GM12878 (cell line): Measurements from ENCODE around the gene IRF6.

Source experiments
- CEBPB ChIP-seq, 2 experiments: fragments of 150-350 bp in 1 of 2; IDR thresholded peaks; 2 replicates each; pipeline ENCODE4 v1.6.1; 2012 to 2014; ENCODE audit warnings: low read depth in 2 of 2, low read length in 2 of 2, borderline replicate concordance in 1 of 2, inconsistent platforms in 1 of 2
- EP300 ChIP-seq, 2 experiments: fragments of 150-350 bp in 1 of 2; IDR thresholded peaks; 2 replicates each; pipeline ENCODE4 v1.6.1; 2011 to 2012; ENCODE audit warnings: low read depth in 2 of 2, low read length in 2 of 2, borderline replicate concordance in 1 of 2, improper control_type of control experiment in 1 of 2, inconsistent platforms in 1 of 2; ENCODE audit not compliant: control insufficient read depth in 1 of 2
- GABPA ChIP-seq: IDR thresholded peaks from 2 replicates; pipeline ENCODE4 v1.6.1; 2014; ENCODE audit warnings: antibody characterized with exemption, low read depth, mild to moderate bottlenecking, inconsistent platforms
- IRF3 ChIP-seq: fragments of 450-650 bp; IDR thresholded peaks from 2 replicates; pipeline ENCODE4 v1.6.1; 2014; ENCODE audit warnings: mild to moderate bottlenecking
- MYC ChIP-seq: IDR thresholded peaks from 2 replicates; pipeline ENCODE4 v1.6.1; 2011; ENCODE audit warnings: mild to moderate bottlenecking, low read length, moderate library complexity, inconsistent platforms; ENCODE audit not compliant: insufficient read depth, insufficient replicate concordance, insufficient read length, severe bottlenecking
- POLR2A ChIP-seq: IDR thresholded peaks from 2 replicates; pipeline ENCODE4 v1.6.1; 2011; ENCODE audit warnings: low read depth, mild to moderate bottlenecking, low read length
- RFX5 ChIP-seq: IDR thresholded peaks from 2 replicates; pipeline ENCODE4 v1.6.1; 2011; ENCODE audit warnings: low read depth, low read length, improper control_type of control experiment
- SMC3 ChIP-seq: IDR thresholded peaks from 2 replicates; pipeline ENCODE4 v1.6.1; 2011; ENCODE audit warnings: low read length, improper control_type of control experiment, borderline replicate concordance
- ZBTB11 ChIP-seq: fragments of 450-650 bp; formaldehyde crosslinking; IDR thresholded peaks from 2 replicates; pipeline ENCODE4 v1.5.0; 2022; ENCODE audit warnings: mild to moderate bottlenecking, missing genetic modification characterization
- ZBTB40 ChIP-seq: fragments of 450-650 bp; IDR thresholded peaks from 2 replicates; pipeline ENCODE4 v1.6.1; 2016; ENCODE audit warnings: mild to moderate bottlenecking, moderate library complexity, borderline replicate concordance
- ZSCAN29 ChIP-seq: fragments of 450-650 bp; IDR thresholded peaks from 2 replicates; pipeline ENCODE4 v1.6.1; 2017; ENCODE audit warnings: mild to moderate bottlenecking, moderate library complexity
- ZZZ3 ChIP-seq: IDR thresholded peaks from 2 replicates; pipeline ENCODE4 v1.6.1; 2011; ENCODE audit warnings: low read depth; ENCODE audit not compliant: control insufficient read depth, insufficient read length
- TF ChIP-seq, protein P1 (sequence below), 3 experiments: IDR thresholded peaks in 2 of 3; conservative IDR thresholded peaks in 1 of 3; 2 replicates each; pipeline ENCODE4 v1.5.1; 2011; ENCODE audit warnings: low read depth in 3 of 3, low read length in 3 of 3, mild to moderate bottlenecking in 3 of 3, control low read depth in 2 of 3, moderate library complexity in 2 of 3, inconsistent platforms in 1 of 3, mixed read lengths in 1 of 3; ENCODE audit not compliant: control insufficient read depth in 2 of 3, insufficient read depth in 1 of 3; ENCODE audit errors: extremely low read depth in 1 of 3

DNA sequence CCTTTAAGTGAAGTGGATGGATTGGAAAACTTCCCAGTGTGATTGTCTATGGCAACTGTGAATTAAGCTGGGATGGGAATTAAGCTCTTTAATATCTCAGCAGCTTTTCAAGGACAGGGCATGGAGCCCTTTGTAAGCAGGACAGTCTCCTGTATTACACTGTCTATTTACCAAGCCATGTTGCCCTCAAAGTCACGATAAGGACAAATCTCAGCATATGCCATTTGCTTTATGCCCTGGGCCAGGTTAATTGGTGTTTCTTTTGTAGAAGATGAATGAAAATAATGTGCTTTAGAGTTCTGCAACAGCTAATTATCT, 39.4 kb upstream of the IRF6 start:
- no peak for TF ChIP-seq POLR2A
- no peak for TF ChIP-seq EP300 (IDR thresholded peaks at IDR 0.05; ENCODE audit: borderline replicate concordance in 1 of 2, control insufficient read depth in 1 of 2, low read depth in 2 of 2, low read length in 2 of 2)
- TF ChIP-seq ZBTB11 (CRISPR knock-in tag): no peak
- no peak for TF ChIP-seq IRF3
- no peak for TF ChIP-seq ZSCAN29
- no peak for TF ChIP-seq MYC
- no peak for TF ChIP-seq SMC3
- TF ChIP-seq GABPA: no peak
- no peak for TF ChIP-seq ZZZ3
- TF ChIP-seq, protein P1, sequence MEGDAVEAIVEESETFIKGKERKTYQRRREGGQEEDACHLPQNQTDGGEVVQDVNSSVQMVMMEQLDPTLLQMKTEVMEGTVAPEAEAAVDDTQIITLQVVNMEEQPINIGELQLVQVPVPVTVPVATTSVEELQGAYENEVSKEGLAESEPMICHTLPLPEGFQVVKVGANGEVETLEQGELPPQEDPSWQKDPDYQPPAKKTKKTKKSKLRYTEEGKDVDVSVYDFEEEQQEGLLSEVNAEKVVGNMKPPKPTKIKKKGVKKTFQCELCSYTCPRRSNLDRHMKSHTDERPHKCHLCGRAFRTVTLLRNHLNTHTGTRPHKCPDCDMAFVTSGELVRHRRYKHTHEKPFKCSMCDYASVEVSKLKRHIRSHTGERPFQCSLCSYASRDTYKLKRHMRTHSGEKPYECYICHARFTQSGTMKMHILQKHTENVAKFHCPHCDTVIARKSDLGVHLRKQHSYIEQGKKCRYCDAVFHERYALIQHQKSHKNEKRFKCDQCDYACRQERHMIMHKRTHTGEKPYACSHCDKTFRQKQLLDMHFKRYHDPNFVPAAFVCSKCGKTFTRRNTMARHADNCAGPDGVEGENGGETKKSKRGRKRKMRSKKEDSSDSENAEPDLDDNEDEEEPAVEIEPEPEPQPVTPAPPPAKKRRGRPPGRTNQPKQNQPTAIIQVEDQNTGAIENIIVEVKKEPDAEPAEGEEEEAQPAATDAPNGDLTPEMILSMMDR (IDR thresholded peaks at IDR 0.05 in 2 of 3, conservative IDR thresholded peaks at IDR 0.05 in 1 of 3; ENCODE audit: control insufficient read depth in 2 of 3, extremely low read depth in 1 of 3, insufficient read depth in 1 of 3, low read depth in 3 of 3, low read length in 3 of 3): no peak
- no peak for TF ChIP-seq CEBPB (IDR thresholded peaks at IDR 0.05; ENCODE audit: borderline replicate concordance in 1 of 2, low read depth in 2 of 2, low read length in 2 of 2)
- TF ChIP-seq ZBTB40: no peak
- no peak for TF ChIP-seq RFX5
